ENCODE data around the gene AOC3.

AOC3 gene

GRCh38 chr17:42850954-42851353, at the start of gene AOC3:
Gene AOC3, plus strand, starts transcription at chr17:42851199. Its CDS starts 145 bp downstream, at chr17:42851344.
- in situ Hi-C loops (cut with HindIII; ENCODE audit: low pct_ligation_motif_present, low sequenced_read_pairs) = no loop called here
- no peaks in the 10 kb centered on the region for H3K27me3 ChIP-seq (replicated peaks)

GRCh38 chr17:42803074-42803883, 47.7 kb upstream of the AOC3 start:
- in situ Hi-C loops (cut with HindIII; ENCODE audit: low pct_ligation_motif_present, low sequenced_read_pairs) = no loop called here
- TF ChIP-seq CTCF (IDR thresholded peaks at IDR 0.05; ENCODE audit: low read depth, low read length, missing control alignments) = no peak
- Histone ChIP-seq H3K27me3 (replicated peaks) (no peaks in the 10 kb centered on the region), H3K36me3 (replicated peaks) (no peaks in the 10 kb centered on the region), H3K4me3 (ENCODE audit: low read depth, low read length) (no peak overlapping the region), H3K27ac (no peak overlapping the region)
- DNase-seq = no peak

More at GRCh38 chr17:42850954-42851353, at the start of gene AOC3:
- Histone ChIP-seq H3K36me3 (replicated peaks) (no peaks in the 10 kb centered on the region), H3K4me3 (ENCODE audit: low read depth, low read length) (no peak within 1 kb of the TSS), H3K27ac (no peak within 1 kb of the TSS)
- TF ChIP-seq CTCF (IDR thresholded peaks at IDR 0.05; ENCODE audit: low read depth, low read length, missing control alignments) = no peak
- no peak for DNase-seq

GRCh38 chr17:42804918-42805367, 46.1 kb upstream of the AOC3 start:
- DNase-seq = no peak
- Histone ChIP-seq H3K36me3 (replicated peaks) (no peaks in the 10 kb centered on the region), H3K27me3 (replicated peaks) (no peaks in the 10 kb centered on the region), H3K27ac (no peak overlapping the region), H3K4me3 (ENCODE audit: low read depth, low read length) (no peak overlapping the region)
- TF ChIP-seq CTCF (IDR thresholded peaks at IDR 0.05; ENCODE audit: low read depth, low read length, missing control alignments) = no peak
- in situ Hi-C loops (cut with HindIII; ENCODE audit: low pct_ligation_motif_present, low sequenced_read_pairs) = no loop called here

GRCh38 chr17:42806249-42806648, 44.8 kb upstream of the AOC3 start:
- Histone ChIP-seq H3K27ac (no peak overlapping the region), H3K36me3 (replicated peaks) (peaks cover 3% of the 10 kb centered on the region), H3K4me3 (ENCODE audit: low read depth, low read length) (no peak overlapping the region), H3K27me3 (replicated peaks) (no peaks in the 10 kb centered on the region)
- in situ Hi-C loops (cut with HindIII; ENCODE audit: low pct_ligation_motif_present, low sequenced_read_pairs) = no loop called here
- DNase-seq = no peak
- no peak for TF ChIP-seq CTCF (IDR thresholded peaks at IDR 0.05; ENCODE audit: low read depth, low read length, missing control alignments)

- Histone ChIP-seq H3K36me3 (replicated peaks) (peaks cover 23% of the 10 kb centered on the region), H3K27ac (no peak overlapping the region), H3K27me3 (replicated peaks) (no peaks in the 10 kb centered on the region), H3K4me3 (ENCODE audit: low read depth, low read length) (no peak overlapping the region)
- no peak for TF ChIP-seq CTCF (IDR thresholded peaks at IDR 0.05; ENCODE audit: low read depth, low read length, missing control alignments)
- no peak for DNase-seq
- in situ Hi-C loops (cut with HindIII; ENCODE audit: low pct_ligation_motif_present, low sequenced_read_pairs) = no loop called here
Measured at GRCh38 chr17:42809250-42809649, 41.7 kb upstream of the AOC3 start.
